HG02943 (cell line): ENCODE measurements around the gene MALSU1.
A peak's percentile ranks its signal among the peaks of the same experiment; 100 is the strongest.

Source experiments
- ATAC-seq: cut with Tn5 transposase; IDR thresholded peaks from one replicate; pipeline ENCODE4 v1.9.1; 2021; ENCODE audit warnings: mild to moderate bottlenecking, low read depth, moderate library complexity; ENCODE audit not compliant: unreplicated experiment

Gene MALSU1

GRCh38 chr7:23298885-23299769, at the start of gene MALSU1:
Gene MALSU1 (plus strand): TSS chr7:23299339. CDS start chr7:23299353, 14 bp downstream.
- ATAC-seq: peak; percentile 98

GRCh38 chr7:23249486-23249885, 49.7 kb upstream of the MALSU1 start:
- no peak for ATAC-seq

DNA sequence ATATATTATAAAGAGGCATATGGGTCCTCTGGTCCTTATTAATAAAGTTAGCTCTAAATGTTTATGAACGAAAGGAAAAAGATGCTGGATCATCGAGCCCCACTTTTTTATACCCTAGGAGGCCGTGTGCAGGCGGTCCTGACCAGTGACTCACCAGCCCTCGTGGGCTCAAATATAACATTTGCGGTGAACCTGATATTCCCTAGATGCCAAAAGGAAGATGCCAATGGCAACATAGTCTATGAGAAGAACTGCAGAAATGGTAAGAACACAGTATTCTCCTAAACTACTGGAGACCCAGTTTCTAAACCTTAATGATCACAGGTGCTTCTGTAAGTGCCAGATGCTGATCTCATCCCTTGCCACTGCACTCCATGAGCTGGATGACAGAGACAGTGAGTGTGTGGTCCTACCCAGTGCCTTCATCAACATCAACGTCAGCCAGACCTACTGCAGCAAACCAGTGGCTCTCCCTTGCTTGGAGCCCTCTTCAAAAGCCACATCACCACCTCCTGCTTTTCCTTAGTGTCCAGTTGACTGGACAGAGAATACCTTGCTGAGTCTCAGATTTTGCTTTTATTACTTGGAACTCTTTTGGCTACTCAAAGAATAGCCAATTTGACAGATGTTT, 45.0 kb upstream of the MALSU1 start:
- no peak for ATAC-seq

GRCh38 chr7:23256731-23257130, 42.4 kb upstream of the MALSU1 start:
- ATAC-seq: no peak

DNA sequence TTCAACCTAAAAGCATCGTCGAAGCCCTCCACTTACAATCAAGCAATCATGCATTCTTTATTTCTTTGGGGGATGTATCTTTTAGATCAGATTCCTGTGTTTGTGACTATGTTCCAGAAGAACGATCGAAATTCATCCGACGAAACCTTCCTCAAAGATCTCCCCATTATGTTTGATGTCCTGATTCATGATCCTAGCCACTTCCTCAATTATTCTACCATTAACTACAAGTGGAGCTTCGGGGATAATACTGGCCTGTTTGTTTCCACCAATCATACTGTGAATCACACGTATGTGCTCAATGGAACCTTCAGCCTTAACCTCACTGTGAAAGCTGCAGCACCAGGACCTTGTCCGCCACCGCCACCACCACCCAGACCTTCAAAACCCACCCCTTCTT, 38.8 kb upstream of the MALSU1 start:
- ATAC-seq: no peak

GRCh38 chr7:23261843-23262452, 37.2 kb upstream of the MALSU1 start:
- ATAC-seq: no peak

DNA sequence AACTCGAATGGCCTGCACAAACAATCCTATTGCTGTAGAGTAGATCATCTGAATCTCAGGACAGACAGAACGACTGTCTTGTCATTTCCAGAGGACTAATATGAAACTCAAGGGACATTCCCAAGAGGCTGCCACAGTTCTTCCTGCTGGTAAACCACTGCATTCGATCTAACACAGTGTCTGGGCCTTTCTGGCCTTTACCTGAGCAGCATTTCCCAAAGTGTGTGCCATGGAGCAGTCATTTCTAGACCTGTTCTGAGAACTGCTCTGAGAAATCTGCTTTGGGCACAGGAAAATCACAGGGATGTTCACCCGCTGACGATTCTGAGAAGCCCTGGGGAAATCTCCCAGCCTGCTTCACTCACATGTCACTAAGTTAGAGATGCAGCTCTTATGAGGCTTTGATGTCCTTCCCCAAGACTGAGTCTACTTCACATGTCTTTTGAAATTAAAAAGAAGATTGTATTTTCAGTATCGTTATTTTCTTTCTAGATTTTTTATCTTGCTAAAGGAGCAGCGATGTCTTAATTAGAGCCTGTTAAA, 34.2 kb upstream of the MALSU1 start:
- no peak for ATAC-seq

- ATAC-seq: no peak
Observed at GRCh38 chr7:23266918-23267317, 32.2 kb upstream of the MALSU1 start.

DNA sequence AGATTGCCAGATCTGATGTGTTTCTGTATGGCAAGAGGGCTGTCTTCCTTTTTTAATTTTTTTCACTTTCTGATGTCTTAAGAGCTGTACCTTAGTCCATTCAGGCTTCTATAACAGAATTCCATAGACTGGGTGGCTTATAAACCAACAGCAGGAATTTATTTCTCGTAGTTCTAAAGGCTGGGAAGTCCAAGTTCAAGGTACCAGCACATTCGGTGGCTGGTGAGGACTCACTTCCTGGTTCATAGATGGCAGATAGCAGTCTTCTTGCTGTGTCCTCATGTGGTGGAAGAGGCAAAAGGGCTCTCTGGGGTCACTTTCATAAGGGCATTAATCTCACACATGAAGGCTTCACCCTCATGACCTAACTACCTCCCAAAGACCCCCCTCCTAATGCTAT, 31.8 kb upstream of the MALSU1 start:
- ATAC-seq: no peak

GRCh38 chr7:23268167-23268566, 31.0 kb upstream of the MALSU1 start:
- ATAC-seq: no peak

- no peak for ATAC-seq
Observed at GRCh38 chr7:23268746-23269145, 30.4 kb upstream of the MALSU1 start.

- no peak for ATAC-seq
Observed at GRCh38 chr7:23272275-23272674, 26.9 kb upstream of the MALSU1 start.

DNA sequence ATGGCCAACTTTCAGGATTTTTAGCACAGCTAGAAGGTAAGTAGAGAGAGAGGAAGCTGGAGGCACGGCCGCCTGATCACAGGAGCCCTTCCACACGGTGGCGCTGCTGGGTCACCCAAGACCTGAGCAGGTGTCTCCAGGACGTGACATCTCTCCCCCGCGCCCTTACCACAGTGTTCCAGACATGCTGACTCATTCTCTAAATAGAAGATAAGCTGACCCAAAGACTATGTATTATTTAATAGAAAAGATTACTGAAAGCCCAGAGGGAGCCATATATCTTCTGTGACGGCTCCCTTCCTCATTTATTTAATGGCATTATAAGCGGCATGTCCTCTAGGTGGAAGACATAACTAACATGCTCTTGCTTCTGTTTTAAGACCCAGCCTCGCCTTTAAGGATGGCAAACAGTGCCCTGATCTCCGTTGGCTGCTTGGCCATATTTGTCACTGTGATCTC, 26.0 kb upstream of the MALSU1 start:
- peak; percentile 97 for ATAC-seq

- no peak for ATAC-seq
Observed at GRCh38 chr7:23275912-23276311, 23.2 kb upstream of the MALSU1 start.

- ATAC-seq: no peak
Observed at GRCh38 chr7:23276376-23276775, 22.8 kb upstream of the MALSU1 start.

GRCh38 chr7:23276947-23277346, 22.2 kb upstream of the MALSU1 start:
- ATAC-seq: no peak

- no peak for ATAC-seq
Observed at GRCh38 chr7:23277359-23277989, 21.7 kb upstream of the MALSU1 start.

GRCh38 chr7:23279819-23280525, 19.2 kb upstream of the MALSU1 start:
- ATAC-seq: no peak

DNA sequence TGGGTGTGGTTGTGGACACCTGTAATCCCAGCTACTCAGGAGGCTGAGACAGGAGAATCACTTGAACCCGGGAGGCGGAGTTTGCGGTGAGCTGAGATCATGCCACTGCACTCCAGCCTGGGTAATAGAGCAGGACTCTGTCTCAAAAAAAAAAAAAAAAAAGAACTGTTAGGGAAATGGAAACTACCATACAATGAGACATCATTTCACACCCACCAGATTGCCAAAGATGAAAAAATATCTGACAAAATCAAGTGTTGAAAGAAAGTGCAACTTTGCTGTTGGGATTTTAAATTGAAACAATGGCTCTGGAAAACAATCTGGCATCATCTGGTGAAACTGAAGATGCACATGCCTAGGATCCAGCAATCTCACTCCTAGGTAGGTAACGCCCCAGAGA, 16.1 kb upstream of the MALSU1 start:
- ATAC-seq: no peak

DNA sequence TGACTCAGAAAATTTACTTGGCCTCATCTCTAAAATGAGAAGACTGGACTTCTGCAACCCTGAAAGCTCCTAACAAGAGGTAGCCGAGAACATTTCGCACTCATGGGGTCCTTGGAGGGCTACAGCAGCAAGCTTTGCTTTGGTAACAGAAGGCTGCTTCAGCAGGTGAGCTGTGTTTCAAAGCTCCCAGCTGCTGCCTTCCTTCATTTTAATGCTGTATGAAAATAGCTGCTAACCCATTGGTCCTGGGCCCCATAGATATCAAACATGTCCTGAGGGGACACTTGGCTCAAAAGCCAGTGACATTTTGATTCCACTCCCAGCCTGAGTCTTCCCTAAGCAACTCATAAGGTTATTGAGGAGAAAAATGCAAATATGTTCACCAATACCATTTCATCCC, 14.3 kb upstream of the MALSU1 start:
- no peak for ATAC-seq
